GM23338 (cell line): ENCODE results near the gene ABCC12. TPM values are rescaled to one million over a fixed set of nuclear protein-coding genes. Genes with fewer than 3 reads are reported as not detected.

Experiments used
- ATAC-seq: fragments of 200-7000 bp; cut with Tn5 transposase; 3 replicates; pipeline ENCODE4 v1.9.1; 2020
- DNase-seq: peaks from one replicate; pipeline ENCODE4 v3.0.0-alpha.2; 2015; ENCODE audit warnings: low spot score
- H2AFZ ChIP-seq: fragments of 200-600 bp; sonication (generic); 2 replicates; pipeline ENCODE4 v1.8.0; 2016; ENCODE audit warnings: antibody characterized with exemption, mild to moderate bottlenecking, moderate library complexity
- H3F3A ChIP-seq: fragments of 200-600 bp; sonication (generic); replicated peaks from 2 replicates; pipeline ENCODE4 v1.8.0; 2017; ENCODE audit warnings: antibody characterized with exemption, mixed run types, low read depth
- H3K27ac ChIP-seq: fragments of 200-600 bp; sonication (generic); 2 replicates; pipeline ENCODE4 v1.6.1; 2016; ENCODE audit warnings: low read depth
- H3K27me3 ChIP-seq: fragments of 200-600 bp; sonication (generic); 2 replicates; pipeline ENCODE4 v1.8.0; 2016; ENCODE audit warnings: mild to moderate bottlenecking, mixed run types, moderate library complexity; ENCODE audit not compliant: insufficient read depth
- H3K36me3 ChIP-seq: fragments of 200-600 bp; sonication (generic); 2 replicates; pipeline ENCODE4 v1.8.0; 2016; ENCODE audit warnings: mild to moderate bottlenecking; ENCODE audit not compliant: insufficient read depth
- H3K4me1 ChIP-seq: fragments of 200-600 bp; sonication (generic); 2 replicates; pipeline ENCODE4 v1.8.0; 2016; ENCODE audit warnings: mild to moderate bottlenecking, moderate library complexity; ENCODE audit not compliant: insufficient read depth
- H3K4me2 ChIP-seq: fragments of 200-600 bp; sonication (generic); 2 replicates; pipeline ENCODE4 v1.7.1; 2017; ENCODE audit warnings: mixed run types
- H3K4me3 ChIP-seq: fragments of 200-600 bp; sonication (generic); 2 replicates; pipeline ENCODE4 v1.6.1; 2016; ENCODE audit warnings: mixed run types
- H3K79me2 ChIP-seq: fragments of 200-600 bp; sonication (generic); replicated peaks from 2 replicates; pipeline ENCODE4 v1.8.0; 2017; ENCODE audit warnings: mild to moderate bottlenecking; ENCODE audit not compliant: insufficient read depth
- H3K9me2 ChIP-seq: fragments of 200-600 bp; sonication (generic); 2 replicates; pipeline ENCODE4 v1.8.0; 2017; ENCODE audit not compliant: insufficient read depth
- H4K20me1 ChIP-seq: fragments of 200-600 bp; sonication (generic); replicated peaks from 2 replicates; pipeline ENCODE4 v1.8.0; 2017; ENCODE audit warnings: mild to moderate bottlenecking; ENCODE audit not compliant: insufficient read depth
- H3K27ac Mint-ChIP-seq: 2 replicates; pipeline ENCODE4 v1.8.0; 2020; ENCODE audit warnings: inconsistent platforms, mild to moderate bottlenecking, moderate library complexity, mixed read lengths
- H3K27me3 Mint-ChIP-seq: 3 replicates; pipeline ENCODE4 v1.8.0; 2022; ENCODE audit warnings: low read depth, mild to moderate bottlenecking, moderate library complexity, mixed read lengths, inconsistent platforms; ENCODE audit not compliant: insufficient read depth, poor library complexity
- H3K36me3 Mint-ChIP-seq: 3 replicates; pipeline ENCODE4 v1.8.0; 2021; ENCODE audit warnings: low read depth, mild to moderate bottlenecking, inconsistent platforms, moderate library complexity, mixed read lengths
- H3K4me1 Mint-ChIP-seq: 3 replicates; pipeline ENCODE4 v1.8.0; 2020; ENCODE audit warnings: mild to moderate bottlenecking, inconsistent platforms, mixed read lengths
- H3K4me3 Mint-ChIP-seq: 3 replicates; pipeline ENCODE4 v1.8.0; 2021; ENCODE audit warnings: moderate library complexity, mild to moderate bottlenecking, inconsistent platforms, mixed read lengths
- H3K9me3 Mint-ChIP-seq: 3 replicates; pipeline ENCODE4 v1.8.0; 2020; ENCODE audit warnings: moderate library complexity, mild to moderate bottlenecking, inconsistent platforms, mixed read lengths
- CREB1 ChIP-seq: fragments of 250-450 bp; sonication (Bioruptor Pico); IDR thresholded peaks from 2 replicates; pipeline ENCODE4 v1.5.0; 2020; ENCODE audit warnings: low read depth, mild to moderate bottlenecking, moderate library complexity
- CTCF ChIP-seq, 2 experiments: fragments of 200-600 bp in 1 of 2; sonication (generic) in 1 of 2; conservative IDR thresholded peaks; 2 replicates each; pipeline versions ENCODE4 v1.5.1 to v1.6.1; 2016 to 2017; ENCODE audit warnings: antibody characterized with exemption in 2 of 2, low read depth in 2 of 2, mild to moderate bottlenecking in 2 of 2, moderate library complexity in 1 of 2
- ETS1 ChIP-seq: IDR thresholded peaks from 2 replicates; pipeline ENCODE4 v1.6.1; 2016; ENCODE audit warnings: antibody characterized with exemption
- EZH2 ChIP-seq: fragments of 200-600 bp; sonication (generic); IDR thresholded peaks from one replicate; pipeline ENCODE4 v1.8.0; 2017; ENCODE audit warnings: antibody characterized with exemption, mild to moderate bottlenecking, low read depth; ENCODE audit not compliant: unreplicated experiment
- EZH2phosphoT487 ChIP-seq: fragments of 200-600 bp; sonication (generic); IDR thresholded peaks from one replicate; pipeline ENCODE4 v1.8.1; 2018; ENCODE audit warnings: antibody characterized with exemption; ENCODE audit not compliant: unreplicated experiment
- JUNB ChIP-seq: IDR thresholded peaks from one replicate; pipeline ENCODE4 v1.6.1; 2016; ENCODE audit warnings: antibody characterized with exemption; ENCODE audit not compliant: unreplicated experiment
- NANOG ChIP-seq: IDR thresholded peaks from 2 replicates; pipeline ENCODE4 v1.6.1; 2016; ENCODE audit warnings: antibody characterized with exemption, borderline replicate concordance
- POLR2AphosphoS5 ChIP-seq: IDR thresholded peaks from 2 replicates; pipeline ENCODE4 v1.6.1; 2016; ENCODE audit warnings: antibody characterized with exemption, low read depth
- REST ChIP-seq: IDR thresholded peaks from one replicate; pipeline ENCODE4 v1.6.1; 2018; ENCODE audit warnings: antibody characterized with exemption; ENCODE audit not compliant: unreplicated experiment
- STAT1 ChIP-seq: IDR thresholded peaks from one replicate; pipeline ENCODE4 v1.6.1; 2016; ENCODE audit warnings: antibody characterized with exemption; ENCODE audit not compliant: unreplicated experiment
- ZNF114 ChIP-seq: fragments of 250-450 bp; sonication (Bioruptor Pico); IDR thresholded peaks from 2 replicates; pipeline ENCODE4 v1.5.0; 2020; ENCODE audit warnings: mild to moderate bottlenecking, moderate library complexity
- ZNF331 ChIP-seq: fragments of 250-450 bp; sonication (Bioruptor Pico); IDR thresholded peaks from 2 replicates; pipeline ENCODE4 v1.5.0; 2020; ENCODE audit warnings: low read depth, mild to moderate bottlenecking, moderate library complexity
- ZNF462 ChIP-seq: fragments of 250-450 bp; sonication (Bioruptor Pico); IDR thresholded peaks from 2 replicates; pipeline ENCODE4 v1.5.0; 2020; ENCODE audit warnings: mild to moderate bottlenecking, moderate library complexity
- polyA plus RNA-seq: library from polyadenylated mRNA; unstranded; fragments of >200 nt; fragmentation: Nextera tagmentation; extraction: Ambion mirVana; gene quantifications from 2 replicates; pipeline ENCODE4 v1.2.1, GENCODE V29; 2016
- total RNA-seq: library from RNA; depleted of rRNA; stranded (reverse); fragments of >200 nt; shearing (Covaris generic); gene quantifications from 2 replicates; pipeline ENCODE4 v1.2.3, GENCODE V29; 2014

The ABCC12 gene
- total and polyA plus RNA-seq, 2 experiments from 2014 or later, result not detected

GRCh38 chr16:48165961-48166578 lies 10.3 kb upstream of the ABCC12 start:
- Histone ChIP-seq H3F3A (no peaks in the 10 kb centered on the region), H3K27ac (no peak overlapping the region), H3K36me3 (no peaks in the 10 kb centered on the region), H3K79me2 (no peaks in the 10 kb centered on the region), H2AFZ (peak overlapping the region; percentile 94; the same call in 1 of the 2 replicates), H3K4me2 (no peak overlapping the region), H3K4me1 (no peaks in the 10 kb centered on the region), H3K27me3 (no peaks in the 10 kb centered on the region), H3K9me2 (no peaks in the 10 kb centered on the region), H3K4me3 (no peak overlapping the region), H4K20me1 (no peaks in the 10 kb centered on the region)
- no peak for ATAC-seq
- peaks cover 15% of the 10 kb centered on the region for H3K4me1 Mint-ChIP-seq
- peaks cover 9% of the 10 kb centered on the region for H3K27me3 Mint-ChIP-seq
- H3K27ac Mint-ChIP-seq, result no peak overlapping the region
- no peaks in the 10 kb centered on the region for H3K9me3 Mint-ChIP-seq
- no peaks in the 10 kb centered on the region for H3K36me3 Mint-ChIP-seq
- DNase-seq, result no peak
- no peak for TF ChIP-seq NANOG
- no peak for TF ChIP-seq REST
- no peak for TF ChIP-seq POLR2AphosphoS5
- no peak for TF ChIP-seq ZNF114 (CRISPR knock-in tag)
- no peak for TF ChIP-seq EZH2phosphoT487
- TF ChIP-seq JUNB, result no peak
- no peak for TF ChIP-seq CREB1 (CRISPR knock-in tag)
- TF ChIP-seq ZNF331 (CRISPR knock-in tag), result no peak
- TF ChIP-seq CTCF (conservative IDR thresholded peaks at IDR 0.05; ENCODE audit: low read depth in 2 of 2), result no peak
- no peak for TF ChIP-seq STAT1
- TF ChIP-seq ZNF462 (CRISPR knock-in tag), result no peak
- TF ChIP-seq ETS1, result no peak
- no peak for TF ChIP-seq EZH2
- no peak overlapping the region for H3K4me3 Mint-ChIP-seq
